Measurements from ENCODE around the gene EPS8L2. TPM values are rescaled to one million over a fixed set of nuclear protein-coding genes. Genes with fewer than 3 reads are reported as not detected.
A peak's percentile ranks its signal among the peaks of the same experiment; 100 is the strongest.

Gene EPS8L2
- total RNA-seq, 1 experiment from 2014 or later: 92.8 TPM

DNA sequence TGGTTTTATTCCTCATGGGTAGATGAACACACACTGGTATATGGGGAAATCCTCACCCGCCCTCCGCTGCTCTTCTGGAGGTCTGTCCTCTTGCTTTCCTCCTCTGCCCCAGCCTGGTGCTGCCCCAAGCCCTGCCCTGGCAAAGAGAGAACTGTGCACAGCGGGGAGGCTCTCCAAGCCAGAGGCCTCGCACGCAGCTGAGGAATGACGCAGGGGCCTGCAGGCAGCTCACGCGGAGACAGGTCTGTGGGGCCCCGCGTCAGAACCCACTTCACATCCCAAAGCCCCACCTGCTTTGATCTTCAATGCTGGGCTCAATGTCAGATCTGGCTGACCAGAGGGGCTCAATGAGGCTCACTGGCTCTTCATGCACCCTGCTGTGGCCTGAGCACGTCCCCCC is 61.2 kb downstream of the EPS8L2 start:
- H3K36me3 Mint-ChIP-seq (ENCODE audit: insufficient read depth in 1 of 3, low read depth in 3 of 3): peaks cover 15 to 59% (median 56%) of the 10 kb centered on the region in 3 experiments; a peak in 6 of 7 replicates
- H4K5ac ChIP-seq (ENCODE audit: insufficient read length, low read depth, low read length): no peak overlapping the region
- H3K27me3 ChIP-seq (ENCODE audit: insufficient read depth, low read length): no peaks in the 10 kb centered on the region
- no peaks in the 10 kb centered on the region for H3K23me2 ChIP-seq (ENCODE audit: insufficient read length, low read depth, low read length, poor library complexity, severe bottlenecking)
- no peaks in the 10 kb centered on the region for H3K79me1 ChIP-seq (ENCODE audit: insufficient read depth, low read depth, low read length, poor library complexity, severe bottlenecking)
- H3K18ac ChIP-seq (ENCODE audit: insufficient read length, low read depth, low read length): no peak overlapping the region
- H3K4ac ChIP-seq (ENCODE audit: low read depth, low read length): no peak overlapping the region
- no peak overlapping the region for H3K27ac ChIP-seq (ENCODE audit: insufficient read length, low read depth, low read length)
- no peak overlapping the region for H4K8ac ChIP-seq (replicated peaks; ENCODE audit: insufficient read length, low read depth, low read length)
- no peak overlapping the region for H2BK12ac ChIP-seq (ENCODE audit: insufficient read length, low read depth, low read length)
- TF ChIP-seq, protein P1, sequence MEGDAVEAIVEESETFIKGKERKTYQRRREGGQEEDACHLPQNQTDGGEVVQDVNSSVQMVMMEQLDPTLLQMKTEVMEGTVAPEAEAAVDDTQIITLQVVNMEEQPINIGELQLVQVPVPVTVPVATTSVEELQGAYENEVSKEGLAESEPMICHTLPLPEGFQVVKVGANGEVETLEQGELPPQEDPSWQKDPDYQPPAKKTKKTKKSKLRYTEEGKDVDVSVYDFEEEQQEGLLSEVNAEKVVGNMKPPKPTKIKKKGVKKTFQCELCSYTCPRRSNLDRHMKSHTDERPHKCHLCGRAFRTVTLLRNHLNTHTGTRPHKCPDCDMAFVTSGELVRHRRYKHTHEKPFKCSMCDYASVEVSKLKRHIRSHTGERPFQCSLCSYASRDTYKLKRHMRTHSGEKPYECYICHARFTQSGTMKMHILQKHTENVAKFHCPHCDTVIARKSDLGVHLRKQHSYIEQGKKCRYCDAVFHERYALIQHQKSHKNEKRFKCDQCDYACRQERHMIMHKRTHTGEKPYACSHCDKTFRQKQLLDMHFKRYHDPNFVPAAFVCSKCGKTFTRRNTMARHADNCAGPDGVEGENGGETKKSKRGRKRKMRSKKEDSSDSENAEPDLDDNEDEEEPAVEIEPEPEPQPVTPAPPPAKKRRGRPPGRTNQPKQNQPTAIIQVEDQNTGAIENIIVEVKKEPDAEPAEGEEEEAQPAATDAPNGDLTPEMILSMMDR (conservative IDR thresholded peaks at IDR 0.05): no peak
- H3K9ac ChIP-seq (ENCODE audit: extremely low read depth, insufficient read length, low read length): no peak overlapping the region
- no peak overlapping the region for H4K91ac ChIP-seq (ENCODE audit: insufficient read length, low read depth, low read length)
- peak overlapping the region in 2 of 3 experiments; percentile 33 to 70; a peak in 1 of 7 replicates for H3K27ac Mint-ChIP-seq
- no peak overlapping the region for H2BK5ac ChIP-seq (ENCODE audit: insufficient read length, low read length)
- no peaks in the 10 kb centered on the region for H3K79me2 ChIP-seq (ENCODE audit: insufficient read depth, low read length)
- no peak overlapping the region for H2BK15ac ChIP-seq (ENCODE audit: low read depth, low read length)
- no peak overlapping the region for H2BK120ac ChIP-seq (ENCODE audit: low read depth, low read length, poor library complexity, severe bottlenecking)
- no peak overlapping the region for H3T11ph ChIP-seq (ENCODE audit: low read length)
- H3K23ac ChIP-seq (ENCODE audit: insufficient read length, low read depth, low read length): no peak overlapping the region
- no peaks in the 10 kb centered on the region for H4K20me1 ChIP-seq (ENCODE audit: control insufficient read depth, insufficient read depth, insufficient read length)
- no peak overlapping the region for H3K4me2 ChIP-seq (ENCODE audit: insufficient read depth, insufficient read length, low read length)
- H3K9me3 Mint-ChIP-seq: no peaks in the 10 kb centered on the region
- H2AFZ ChIP-seq (ENCODE audit: low read length): no peak overlapping the region
- no CpG with 5 or more reads among the region's 11 CpGs for WGBS (ENCODE audit: extremely low coverage, insufficient read length, low lambda C conversion rate)
- no peak overlapping the region for H3K56ac ChIP-seq (ENCODE audit: insufficient read length, low read depth, low read length)
- H3K4me1 ChIP-seq (ENCODE audit: insufficient read depth, low read length): no peaks in the 10 kb centered on the region
- no peak for DNase-seq
- no peaks in the 10 kb centered on the region for H3K27me3 Mint-ChIP-seq (ENCODE audit: low read depth)
- H3K4me1 Mint-ChIP-seq: peaks cover 11 to 13% of the 10 kb centered on the region in 2 experiments
- no peak overlapping the region for H2AK5ac ChIP-seq (ENCODE audit: insufficient read length, low read length)
- no peak overlapping the region for H3K14ac ChIP-seq (ENCODE audit: insufficient read depth, low read length)
- no peak overlapping the region for H2BK20ac ChIP-seq (ENCODE audit: low read depth, low read length, poor library complexity, severe bottlenecking)
- no peaks in the 10 kb centered on the region for H3K9me3 ChIP-seq (ENCODE audit: control insufficient read depth, low read depth, low read length)
- H3K4me3 Mint-ChIP-seq: no peak overlapping the region; a peak in 1 of 5 replicates
